Psoas muscle (tissue), 8 donors: Measurements from ENCODE around the gene CCDC90B. TPM values are rescaled to one million over a fixed set of nuclear protein-coding genes. Genes with fewer than 3 reads are reported as not detected.

ENCODE experiments used
- ATAC-seq, 4 donors: fragments of 200-7000 bp; cut with Tn5 transposase; one replicate each; pipeline ENCODE4 v1.9.1; 2020; ENCODE audit warnings: moderate library complexity in 3 of 4, mild to moderate bottlenecking in 2 of 4
- DNase-seq, 2 donors: peaks; one replicate each; pipeline ENCODE4 v3.0.0-alpha.2; 2020
- H3K27ac ChIP-seq: fragments of 200-600 bp; one replicate; pipeline ENCODE4 v1.8.0; 2022
- H3K27me3 ChIP-seq, 3 donors: fragments of 200-600 bp in 1 of 3; one replicate each; pipeline versions ENCODE4 v1.6.1 to v1.8.0; 2013 to 2022; ENCODE audit warnings: low read length in 2 of 3, mild to moderate bottlenecking in 2 of 3, moderate library complexity in 1 of 3; ENCODE audit not compliant: insufficient read depth in 3 of 3
- H3K36me3 ChIP-seq, 2 donors: fragments of 200-600 bp in 1 of 2; one replicate each; pipeline versions ENCODE4 v1.6.1 to v1.8.0; 2013 to 2022; ENCODE audit warnings: low read depth in 1 of 2, mild to moderate bottlenecking in 1 of 2, moderate library complexity in 1 of 2; ENCODE audit not compliant: insufficient read depth in 1 of 2
- H3K4me1 ChIP-seq: fragments of 200-600 bp; one replicate; pipeline ENCODE4 v1.8.0; 2022
- H3K4me3 ChIP-seq: fragments of 200-600 bp; one replicate; pipeline ENCODE4 v1.8.0; 2022; ENCODE audit warnings: mild to moderate bottlenecking
- H3K9me3 ChIP-seq: fragments of 200-600 bp; one replicate; pipeline ENCODE4 v1.8.0; 2022
- WGBS, 3 donors: extraction: QIAGEN DNeasy Blood & Tissue Kit; methylation state at CpG; one replicate each; pipeline versions ENCODE4 v1.1.6 to v1.1.7; 2013; 5-methylcytosine and 5-hydroxymethylcytosine counted together
- intact Hi-C, 2 donors: fragments of 100-400 bp; cut with DNase I; formaldehyde crosslinking; loops; one replicate each; pipeline versions ENCODE4 v1.11.0 to v1.14.2; 2022
- polyA plus RNA-seq, 3 donors: library from polyadenylated mRNA; stranded (reverse); fragments of 200-250 nt; gene quantifications; one replicate each; pipeline ENCODE4 v1.2.3, GENCODE V29; 2013
- total RNA-seq, 4 donors: library from RNA; stranded (reverse); fragmentation: NEBNext Ultra II Directional in 2 of 4; extraction: Animal tissue kit (Norgen Biotek cat#: 25700) in 2 of 4; gene quantifications; one replicate each; pipeline versions ENCODE4 v1.2.1 to v1.2.4, GENCODE V29; 2021 to 2023
- TF ChIP-seq, protein P1 (sequence below): fragments of 200-600 bp; IDR thresholded peaks from one replicate; pipeline ENCODE4 v1.8.0; 2022; ENCODE audit warnings: antibody characterized with exemption
- donor health status: healthy with polysubstance abuse.
- donor health status: DM: no; HTN: no; CAD: no; lungs with moderate emphysema.
- donor health status: Bipolar disorder and iron deficiency.
- donor health status: healthy.
- donor health status: DM: yes; HTN: yes; CAD: no.
- donor health status: DM: no; HTN: no; CAD: no.
- donor health status: DM: no; HTN: no; CAD: no.
- donor health status: DM: yes; HTN: yes; CAD: no.

CCDC90B gene
- total and polyA plus RNA-seq, 7 donors = 15.5 to 46.4 (median 27.5) TPM

GRCh38 chr11:83249972-83250593, 36.1 kb downstream of the CCDC90B start:
- H3K27me3 ChIP-seq = no peaks in the 10 kb centered on the region

GRCh38 chr11:83249445-83249844, 36.7 kb downstream of the CCDC90B start:
- H3K4me1 ChIP-seq = no peaks in the 10 kb centered on the region
- H3K36me3 ChIP-seq = no peaks in the 10 kb centered on the region
- H3K27ac ChIP-seq = no peak overlapping the region
- H3K9me3 ChIP-seq = no peaks in the 10 kb centered on the region
- DNase-seq (no peak), ATAC-seq (no peak)
- no peaks in the 10 kb centered on the region for H3K27me3 ChIP-seq
- WGBS, 3 donors = 91 to 96% (median 94%) methylated on average over 1 of the region's 1 CpG
- H3K4me3 ChIP-seq = no peak overlapping the region
- TF ChIP-seq, protein P1, sequence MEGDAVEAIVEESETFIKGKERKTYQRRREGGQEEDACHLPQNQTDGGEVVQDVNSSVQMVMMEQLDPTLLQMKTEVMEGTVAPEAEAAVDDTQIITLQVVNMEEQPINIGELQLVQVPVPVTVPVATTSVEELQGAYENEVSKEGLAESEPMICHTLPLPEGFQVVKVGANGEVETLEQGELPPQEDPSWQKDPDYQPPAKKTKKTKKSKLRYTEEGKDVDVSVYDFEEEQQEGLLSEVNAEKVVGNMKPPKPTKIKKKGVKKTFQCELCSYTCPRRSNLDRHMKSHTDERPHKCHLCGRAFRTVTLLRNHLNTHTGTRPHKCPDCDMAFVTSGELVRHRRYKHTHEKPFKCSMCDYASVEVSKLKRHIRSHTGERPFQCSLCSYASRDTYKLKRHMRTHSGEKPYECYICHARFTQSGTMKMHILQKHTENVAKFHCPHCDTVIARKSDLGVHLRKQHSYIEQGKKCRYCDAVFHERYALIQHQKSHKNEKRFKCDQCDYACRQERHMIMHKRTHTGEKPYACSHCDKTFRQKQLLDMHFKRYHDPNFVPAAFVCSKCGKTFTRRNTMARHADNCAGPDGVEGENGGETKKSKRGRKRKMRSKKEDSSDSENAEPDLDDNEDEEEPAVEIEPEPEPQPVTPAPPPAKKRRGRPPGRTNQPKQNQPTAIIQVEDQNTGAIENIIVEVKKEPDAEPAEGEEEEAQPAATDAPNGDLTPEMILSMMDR = no peak
- intact Hi-C loops = no loop called here

More at GRCh38 chr11:83249972-83250593, 36.1 kb downstream of the CCDC90B start:
- Histone ChIP-seq H3K36me3 (no peaks in the 10 kb centered on the region), H3K4me1 (no peaks in the 10 kb centered on the region), H3K27ac (no peak overlapping the region), H3K9me3 (no peaks in the 10 kb centered on the region), H3K4me3 (no peak overlapping the region)
- ATAC-seq (peak; percentile 59 to 85 (median 72)), DNase-seq (no peak)
- WGBS, 3 donors = 6 to 12% (median 7%) methylated on average over 4 of the region's 4 CpGs
- intact Hi-C loops = loop anchor here (2.0 to 5.0 kb wide), 3 partner anchors 341 to 383 kb away; no protein-coding TSS in a partner anchor
- TF ChIP-seq, protein P1 = peak; percentile 75

DNA sequence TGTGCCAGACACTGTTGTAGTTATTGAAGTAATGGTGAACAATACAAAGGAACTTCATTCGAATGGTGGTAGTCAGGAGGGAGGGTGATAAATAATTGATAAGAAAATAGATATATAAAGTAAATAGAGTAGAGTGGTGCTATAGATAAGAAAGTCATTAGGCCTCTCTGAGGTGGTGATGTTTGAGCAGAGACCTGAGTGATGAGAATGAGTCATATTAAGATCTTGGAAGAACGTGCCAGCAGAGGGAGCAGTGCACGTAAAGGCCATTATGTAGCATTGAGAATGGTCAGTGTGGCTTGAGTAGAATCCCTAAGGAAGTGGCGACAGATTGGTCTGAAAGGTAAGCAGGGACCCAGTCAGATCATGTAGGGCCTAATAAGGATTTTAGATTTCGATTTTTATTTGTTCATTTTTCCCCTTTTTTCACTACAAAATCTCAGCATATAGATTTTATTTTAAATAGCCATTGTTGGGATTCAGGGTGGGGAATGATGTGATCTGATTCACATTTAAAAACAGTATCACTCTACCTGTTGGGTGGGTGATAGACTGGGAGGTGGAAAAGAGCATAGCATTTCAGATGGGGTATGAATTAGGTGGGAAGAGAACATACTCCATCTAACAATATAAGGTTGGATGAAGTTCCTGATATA, 44.7 kb downstream of the CCDC90B start:
- Histone ChIP-seq H3K36me3 (no peaks in the 10 kb centered on the region), H3K4me3 (no peak overlapping the region), H3K27me3 (no peaks in the 10 kb centered on the region), H3K9me3 (no peaks in the 10 kb centered on the region), H3K4me1 (no peaks in the 10 kb centered on the region), H3K27ac (no peak overlapping the region)
- intact Hi-C loops = no loop called here
- WGBS, 3 donors = 22 to 27% (median 27%) methylated on average over 5 of the region's 5 CpGs
- TF ChIP-seq, protein P1 = peak; percentile 55
- ATAC-seq (peak; percentile 76 to 95 (median 86)), DNase-seq (no peak)

DNA sequence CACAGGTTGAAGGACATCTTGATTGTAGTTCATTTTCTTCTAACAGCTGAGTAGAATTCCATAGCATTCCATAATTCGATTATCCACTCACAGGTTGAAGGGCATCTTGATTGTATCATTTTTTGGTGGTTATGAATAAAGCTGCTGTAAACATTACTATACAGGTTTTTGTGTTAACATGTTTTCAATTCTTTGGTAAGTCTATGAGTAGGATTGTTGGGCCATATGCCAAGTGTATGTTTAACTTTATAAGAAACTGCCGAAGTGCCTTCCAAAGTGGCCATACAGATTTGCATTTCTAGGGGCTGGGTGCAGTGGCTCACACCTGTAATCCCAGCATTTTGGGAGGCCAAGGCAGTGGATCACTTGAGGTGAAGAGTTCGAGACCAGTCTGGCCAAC, 48.1 kb downstream of the CCDC90B start:
- intact Hi-C loops = loop anchor here in 1 of 2 donors (5.0 kb wide), 1 partner anchor 579 kb away; no protein-coding TSS in a partner anchor
- 74 to 88% (median 76%) methylated on average over 3 of the region's 3 CpGs for WGBS, 3 donors
- no peak overlapping the region for H3K27ac ChIP-seq
- H3K4me1 ChIP-seq = peaks cover 3% of the 10 kb centered on the region
- no peak for ATAC-seq
- H3K9me3 ChIP-seq = no peaks in the 10 kb centered on the region
- TF ChIP-seq, protein P1 = no peak
- no peak for DNase-seq
- H3K27me3 ChIP-seq = no peaks in the 10 kb centered on the region
- H3K36me3 ChIP-seq = no peaks in the 10 kb centered on the region
- H3K4me3 ChIP-seq = no peak overlapping the region
